Skeletal muscle tissue (tissue), 4 donors: ENCODE data around the gene PTPRN2. TPM values are rescaled to one million over a fixed set of nuclear protein-coding genes. Genes with fewer than 3 reads are reported as not detected.

Experiments
- H3K27ac ChIP-seq: one replicate; pipeline ENCODE4 v1.7.0; 2013; ENCODE audit warnings: mild to moderate bottlenecking, low read depth, low read length, inconsistent platforms
- H3K27me3 ChIP-seq, 3 donors: one replicate each; pipeline ENCODE4 v1.7.0; 2013; ENCODE audit warnings: low read length in 3 of 3; ENCODE audit not compliant: control insufficient read depth in 3 of 3, insufficient read depth in 3 of 3
- H3K36me3 ChIP-seq, 3 donors: one replicate each; pipeline ENCODE4 v1.7.0; 2013; ENCODE audit warnings: low read length in 3 of 3; ENCODE audit not compliant: control insufficient read depth in 3 of 3, insufficient read depth in 3 of 3
- H3K4me1 ChIP-seq, 3 donors: one replicate each; pipeline ENCODE4 v1.7.0; 2013; ENCODE audit warnings: low read length in 3 of 3, mild to moderate bottlenecking in 3 of 3; ENCODE audit not compliant: control insufficient read depth in 3 of 3, insufficient read depth in 3 of 3
- H3K4me3 ChIP-seq, 3 donors: one replicate each; pipeline ENCODE4 v1.7.0; 2013; ENCODE audit warnings: low read length in 3 of 3
- H3K9ac ChIP-seq, 3 donors: one replicate each; pipeline ENCODE4 v1.7.0; 2013; ENCODE audit warnings: low read length in 3 of 3, mild to moderate bottlenecking in 3 of 3, moderate library complexity in 2 of 3, low read depth in 1 of 3
- H3K9me3 ChIP-seq, 3 donors: one replicate each; pipeline ENCODE4 v1.7.0; 2013; ENCODE audit warnings: low read length in 3 of 3; ENCODE audit not compliant: control insufficient read depth in 3 of 3
- total RNA-seq: library from RNA; depleted of rRNA; stranded (reverse); fragments of >200 nt; gene quantifications from one replicate; pipeline ENCODE4 v1.2.3, GENCODE V29; 2014
- donor health status: Osteomylitis.

PTPRN2 gene
- total RNA-seq, 1 donor from 2014 or later: 1.6 TPM

DNA sequence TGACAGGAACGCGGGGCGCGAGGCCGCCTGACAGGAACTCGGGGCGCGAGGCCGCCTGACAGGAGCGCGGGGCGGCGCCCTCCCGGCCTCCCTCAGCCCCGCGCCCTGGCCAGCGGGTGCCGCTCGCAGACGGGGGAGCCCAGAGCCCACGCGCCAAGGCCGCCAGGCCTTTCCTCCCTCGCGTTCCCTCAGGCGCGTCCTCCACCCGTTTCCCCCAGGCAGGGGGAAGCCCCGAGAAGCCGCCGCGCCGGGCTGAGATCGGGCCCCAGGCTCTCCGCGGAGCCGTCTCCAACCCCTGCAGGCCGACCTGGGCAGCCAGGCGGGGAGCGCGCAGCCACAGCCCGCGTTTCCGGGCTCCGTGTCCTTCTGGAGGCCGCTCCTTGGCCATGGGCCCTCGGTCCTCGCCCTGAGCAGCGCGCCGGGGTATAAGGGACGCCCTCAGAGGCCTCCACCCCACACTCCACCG lies 17.7 kb downstream of the PTPRN2 start:
- H3K9ac ChIP-seq: no peak overlapping the region
- no peaks in the 10 kb centered on the region for H3K9me3 ChIP-seq
- H3K36me3 ChIP-seq: no peaks in the 10 kb centered on the region
- H3K27ac ChIP-seq: no peak overlapping the region
- no peak overlapping the region for H3K4me3 ChIP-seq
- H3K27me3 ChIP-seq: peaks cover 12 to 32% (median 18%) of the 10 kb centered on the region in 3 donors
- H3K4me1 ChIP-seq: no peaks in the 10 kb centered on the region

DNA sequence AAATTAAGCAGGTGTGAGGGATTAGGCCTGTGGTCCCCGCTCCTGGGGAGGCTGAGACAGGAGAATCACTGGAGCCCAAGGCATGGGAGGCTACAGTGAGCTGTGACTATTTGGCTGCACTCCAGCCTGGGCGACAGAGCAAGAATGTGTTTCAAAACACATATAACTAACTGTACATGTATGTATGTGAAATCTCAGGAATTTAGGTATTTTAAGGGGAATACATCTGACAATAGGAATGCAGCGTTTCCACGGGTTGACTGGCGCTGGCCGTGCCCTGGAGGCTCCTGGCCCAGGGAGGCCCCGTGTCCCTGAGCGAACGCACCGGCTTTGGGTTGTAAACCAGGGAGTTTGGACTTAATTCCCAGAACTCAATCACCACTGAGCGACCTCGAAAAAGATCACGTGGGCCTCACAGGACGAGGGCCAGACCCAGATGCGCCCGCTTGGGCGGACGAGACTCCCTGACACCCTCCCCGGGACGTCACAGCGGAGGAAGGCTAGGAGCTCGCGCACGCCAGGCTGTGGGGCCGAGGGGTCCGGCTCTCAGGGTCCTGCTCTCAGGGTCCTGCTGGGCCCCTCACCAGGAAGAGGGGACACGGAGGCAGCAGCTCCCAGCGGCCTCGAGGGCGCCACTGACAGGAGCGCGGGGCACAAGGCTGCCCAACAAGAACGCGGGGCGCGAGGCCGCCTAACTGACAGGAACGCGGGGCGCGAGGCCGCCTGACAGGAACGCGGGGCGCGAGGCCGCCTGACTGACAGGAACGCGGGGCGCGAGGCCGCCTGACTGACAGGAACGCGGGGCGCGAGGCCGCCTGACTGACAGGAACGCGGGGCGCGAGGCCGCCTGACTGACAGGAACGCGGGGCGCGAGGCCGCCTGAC lies 18.4 kb downstream of the PTPRN2 start:
- no peak overlapping the region for H3K4me3 ChIP-seq
- H3K36me3 ChIP-seq: no peaks in the 10 kb centered on the region
- H3K4me1 ChIP-seq: no peaks in the 10 kb centered on the region
- H3K27me3 ChIP-seq: peaks cover 13 to 35% (median 21%) of the 10 kb centered on the region in 3 donors
- H3K27ac ChIP-seq: no peak overlapping the region
- no peak overlapping the region for H3K9ac ChIP-seq
- no peaks in the 10 kb centered on the region for H3K9me3 ChIP-seq

DNA sequence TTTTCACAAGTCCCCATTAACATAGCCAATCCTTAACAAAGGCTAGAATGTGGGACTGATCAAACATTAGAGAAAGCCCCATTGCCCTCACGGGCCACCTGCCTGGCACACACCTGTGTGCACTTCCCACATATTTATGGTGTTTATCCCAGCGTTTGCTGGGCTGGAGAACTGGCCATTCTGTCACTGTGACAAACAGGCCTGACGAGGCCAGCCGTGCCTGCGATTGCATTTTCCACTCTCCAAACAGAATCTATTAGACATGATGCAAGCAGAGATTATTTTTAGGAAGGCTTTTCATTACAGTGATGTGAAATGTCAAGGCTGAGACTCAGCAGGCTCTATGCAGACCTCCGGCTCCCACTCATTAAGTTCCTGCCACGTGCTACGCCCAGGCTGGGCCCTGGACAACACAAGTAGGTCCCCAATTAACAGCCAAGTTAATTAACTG lies 20.4 kb downstream of the PTPRN2 start:
- H3K27me3 ChIP-seq: peaks cover 15 to 32% (median 21%) of the 10 kb centered on the region in 3 donors
- H3K4me3 ChIP-seq: no peak overlapping the region
- H3K9me3 ChIP-seq: no peaks in the 10 kb centered on the region
- no peak overlapping the region for H3K27ac ChIP-seq
- H3K4me1 ChIP-seq: no peaks in the 10 kb centered on the region
- H3K9ac ChIP-seq: no peak overlapping the region
- no peaks in the 10 kb centered on the region for H3K36me3 ChIP-seq

DNA sequence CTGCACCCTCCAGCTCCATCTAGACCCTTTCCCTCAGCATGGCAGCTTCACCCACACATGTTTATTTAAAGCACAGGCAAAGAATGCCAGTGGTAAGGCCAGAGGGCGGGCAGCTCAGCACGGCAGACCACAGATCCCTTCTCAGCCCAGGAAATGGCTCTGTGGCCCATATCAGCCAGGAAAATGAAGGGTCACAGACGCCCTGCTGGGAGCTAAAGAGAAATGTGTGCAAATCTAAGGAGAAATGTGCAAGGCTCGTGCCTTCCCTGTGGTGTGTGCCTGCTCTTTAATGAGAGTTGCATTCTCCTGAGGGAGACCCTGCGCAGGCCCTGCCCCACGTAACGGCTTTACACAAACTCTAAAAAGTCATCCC lies 23.0 kb downstream of the PTPRN2 start:
- no peak overlapping the region for H3K9ac ChIP-seq

DNA sequence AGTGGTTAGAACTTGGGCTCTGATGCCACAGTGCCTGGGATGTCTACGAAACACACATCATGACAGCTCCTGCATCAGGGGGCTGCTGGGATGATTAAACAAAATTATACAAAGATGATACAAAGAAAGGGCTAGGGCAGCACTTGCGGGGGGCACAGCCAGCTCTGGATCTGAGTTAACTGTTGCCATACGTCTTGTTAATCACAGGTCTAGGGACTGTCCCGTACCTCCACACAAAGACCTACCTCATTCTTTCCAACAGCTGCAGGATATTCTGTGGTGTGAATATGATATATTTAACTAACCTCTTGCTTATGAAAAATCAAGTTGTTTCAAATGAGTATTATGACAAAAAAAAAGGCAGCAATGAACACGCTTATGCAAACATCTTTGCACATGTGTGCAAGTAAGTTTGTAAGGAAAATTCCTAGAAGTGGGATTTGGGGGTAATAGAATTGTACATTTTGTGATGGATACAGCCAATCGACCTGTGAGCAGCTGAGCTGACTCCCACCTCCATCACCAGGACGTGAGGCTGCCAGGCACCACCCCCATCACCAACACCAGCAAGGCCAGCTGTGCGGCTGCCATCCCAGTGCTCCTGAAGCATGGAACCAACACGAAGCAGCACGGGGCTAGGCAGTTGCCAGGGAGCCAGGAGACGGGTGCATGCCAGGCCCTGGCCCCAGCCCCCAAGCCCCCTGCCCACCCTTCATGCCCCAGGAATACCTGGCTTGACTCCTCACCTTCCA lies 23.5 kb downstream of the PTPRN2 start:
- no peaks in the 10 kb centered on the region for H3K4me1 ChIP-seq
- H3K36me3 ChIP-seq: no peaks in the 10 kb centered on the region
- no peak overlapping the region for H3K4me3 ChIP-seq
- peaks cover 7 to 21% (median 13%) of the 10 kb centered on the region in 3 donors for H3K27me3 ChIP-seq
- H3K9me3 ChIP-seq: no peaks in the 10 kb centered on the region
- H3K27ac ChIP-seq: no peak overlapping the region
- no peak overlapping the region for H3K9ac ChIP-seq

More for the DNA sequence above, 23.0 kb downstream of the PTPRN2 start:
- Histone ChIP-seq H3K36me3 (no peaks in the 10 kb centered on the region), H3K9me3 (no peaks in the 10 kb centered on the region), H3K27me3 (peaks cover 10 to 25% (median 16%) of the 10 kb centered on the region in 3 donors), H3K27ac (no peak overlapping the region), H3K4me3 (no peak overlapping the region), H3K4me1 (no peaks in the 10 kb centered on the region)

DNA sequence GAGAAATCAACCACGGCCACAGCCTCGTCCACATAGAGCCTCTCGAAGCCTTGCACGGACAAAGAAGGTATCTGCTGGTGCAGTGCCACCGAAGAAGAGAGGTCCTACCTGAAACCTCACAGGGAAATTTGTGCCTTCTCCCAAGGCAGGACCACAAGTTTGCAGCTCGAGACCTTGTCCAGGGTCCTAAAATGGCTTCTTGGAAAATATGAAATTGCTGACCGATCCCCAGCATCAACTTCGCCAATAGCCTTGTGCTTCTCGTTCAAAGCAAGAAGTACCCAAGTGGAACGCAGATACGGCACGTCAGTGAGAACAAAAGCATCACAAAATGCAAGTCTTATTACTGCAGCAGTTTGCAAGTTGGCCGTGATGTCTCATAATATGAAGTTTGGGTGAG lies 24.6 kb downstream of the PTPRN2 start:
- Histone ChIP-seq H3K4me3 (no peak overlapping the region), H3K36me3 (no peaks in the 10 kb centered on the region), H3K27ac (no peak overlapping the region), H3K27me3 (peaks cover 3 to 18% (median 8%) of the 10 kb centered on the region in 3 donors), H3K9ac (no peak overlapping the region), H3K4me1 (no peaks in the 10 kb centered on the region), H3K9me3 (no peaks in the 10 kb centered on the region)

DNA sequence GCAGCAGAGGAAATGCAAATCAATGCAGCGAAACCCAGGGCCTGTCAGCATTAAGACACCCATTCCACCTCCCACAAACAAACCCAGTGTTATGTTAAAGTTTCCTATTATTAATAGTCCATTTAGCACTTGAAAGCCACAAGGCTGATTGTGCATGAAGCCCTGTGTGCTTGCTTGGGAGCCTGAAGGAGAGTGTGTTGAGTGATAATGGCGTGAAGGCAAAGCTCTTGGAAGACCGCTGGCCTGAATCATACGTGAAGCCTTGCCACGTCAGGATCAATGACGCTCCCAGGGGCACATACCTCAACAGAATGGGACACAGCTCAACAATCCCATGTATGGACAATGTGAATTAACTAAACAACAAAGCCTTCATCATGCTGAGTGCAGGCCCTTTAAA lies 25.1 kb downstream of the PTPRN2 start:
- Histone ChIP-seq H3K9ac (no peak overlapping the region), H3K4me3 (no peak overlapping the region), H3K4me1 (no peaks in the 10 kb centered on the region), H3K36me3 (no peaks in the 10 kb centered on the region), H3K27me3 (peaks cover 3 to 17% (median 8%) of the 10 kb centered on the region in 3 donors), H3K9me3 (no peaks in the 10 kb centered on the region), H3K27ac (no peak overlapping the region)

DNA sequence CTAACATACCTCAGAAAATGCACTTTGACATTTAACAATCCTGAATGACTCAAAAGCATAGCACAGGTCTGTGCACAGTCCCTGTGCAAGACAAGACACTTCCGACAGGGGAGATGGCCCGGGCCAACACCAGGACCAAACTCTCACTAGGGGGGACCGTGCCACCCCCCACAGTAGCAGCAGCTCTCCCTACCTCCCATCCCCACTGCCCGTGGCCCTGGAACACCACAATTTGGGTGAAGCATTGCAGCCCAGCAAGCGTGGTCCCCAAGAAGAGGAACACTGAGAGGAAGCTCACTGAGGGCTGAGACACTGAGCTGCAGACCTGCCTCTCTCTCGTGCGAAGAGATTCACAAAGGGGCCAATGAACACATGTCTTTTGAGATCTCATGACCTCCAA lies 26.0 kb downstream of the PTPRN2 start:
- Histone ChIP-seq H3K36me3 (no peaks in the 10 kb centered on the region), H3K4me3 (no peak overlapping the region), H3K4me1 (no peaks in the 10 kb centered on the region), H3K27me3 (peaks cover 3 to 14% (median 8%) of the 10 kb centered on the region in 3 donors), H3K9ac (no peak overlapping the region), H3K9me3 (no peaks in the 10 kb centered on the region), H3K27ac (no peak overlapping the region)

DNA sequence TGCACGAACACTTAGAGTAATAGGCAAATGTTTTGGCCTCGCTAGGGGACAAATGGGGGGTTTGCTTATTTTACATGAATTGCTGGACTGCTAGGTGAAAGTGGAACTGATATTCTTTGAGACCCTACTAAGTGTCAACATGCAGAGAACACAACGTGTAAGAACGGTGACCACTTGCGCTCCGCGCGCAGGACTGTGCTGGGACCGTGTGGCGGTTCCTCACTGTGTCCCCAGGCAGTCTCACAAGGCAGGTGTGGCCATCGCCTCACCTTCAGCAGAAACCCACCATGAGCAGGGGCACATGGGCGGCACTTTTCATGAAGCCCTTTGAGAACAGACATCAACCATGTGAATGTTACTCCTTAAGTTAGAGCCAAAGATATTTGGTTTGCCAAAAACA lies 27.2 kb downstream of the PTPRN2 start:
- no peaks in the 10 kb centered on the region for H3K4me1 ChIP-seq
- H3K36me3 ChIP-seq: no peaks in the 10 kb centered on the region
- H3K9ac ChIP-seq: no peak overlapping the region
- H3K27me3 ChIP-seq: peaks cover 3 to 15% (median 4%) of the 10 kb centered on the region in 3 donors
- no peak overlapping the region for H3K4me3 ChIP-seq
- H3K9me3 ChIP-seq: no peaks in the 10 kb centered on the region
- no peak overlapping the region for H3K27ac ChIP-seq

DNA sequence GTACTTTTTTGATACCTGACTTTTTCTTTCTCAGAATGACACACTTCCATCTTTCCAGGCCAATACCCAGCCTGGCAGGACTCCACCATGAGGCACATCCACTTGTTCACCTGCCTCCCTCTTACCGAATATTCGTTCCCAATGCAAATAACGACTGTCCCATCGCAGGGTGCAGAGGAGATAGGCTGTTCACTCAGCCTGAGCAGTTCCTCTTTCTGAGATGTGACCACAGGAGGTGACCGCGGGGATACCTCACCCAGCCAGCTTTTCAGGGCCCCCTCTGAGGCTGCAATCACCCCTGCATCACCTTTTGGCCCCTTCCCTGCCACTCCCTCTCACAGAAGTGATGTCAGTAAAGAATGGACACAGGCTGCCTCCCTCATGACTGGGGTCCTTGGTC lies 28.3 kb downstream of the PTPRN2 start:
- H3K4me1 ChIP-seq: no peaks in the 10 kb centered on the region
- no peak overlapping the region for H3K4me3 ChIP-seq
- H3K36me3 ChIP-seq: no peaks in the 10 kb centered on the region
- H3K9ac ChIP-seq: no peak overlapping the region
- H3K27me3 ChIP-seq: peaks cover 0 to 10% (median 3%) of the 10 kb centered on the region in 3 donors
- no peaks in the 10 kb centered on the region for H3K9me3 ChIP-seq
- H3K27ac ChIP-seq: no peak overlapping the region
